ENCODE data around the gene PTPN22.

The PTPN22 gene

GRCh38 chr1:113793878-113794834 lies 77.4 kb downstream of the PTPN22 start:
- DNase-seq: no peak

- DNase-seq: no peak
Observed at GRCh38 chr1:113792986-113793385, 78.5 kb downstream of the PTPN22 start.

DNA sequence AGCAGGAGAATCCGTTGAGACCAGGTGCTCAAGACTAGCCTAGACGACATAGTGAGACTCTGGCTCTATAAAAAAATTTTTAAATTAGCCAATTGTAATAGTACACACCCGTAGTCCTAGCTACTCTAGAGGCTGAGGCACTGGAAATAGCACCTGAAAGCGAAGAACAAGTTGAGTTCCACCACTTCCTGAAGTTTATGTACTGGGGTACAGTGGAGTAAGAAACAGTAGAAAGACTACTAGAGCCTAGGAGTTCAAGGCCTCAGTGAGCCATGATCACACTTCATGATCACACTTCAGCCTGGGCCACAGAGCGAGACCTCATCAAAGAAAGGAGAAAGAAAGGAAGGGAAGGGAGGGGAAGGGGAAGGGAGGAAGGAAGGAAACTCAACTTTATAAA lies 79.0 kb downstream of the PTPN22 start:
- DNase-seq: no peak

DNA sequence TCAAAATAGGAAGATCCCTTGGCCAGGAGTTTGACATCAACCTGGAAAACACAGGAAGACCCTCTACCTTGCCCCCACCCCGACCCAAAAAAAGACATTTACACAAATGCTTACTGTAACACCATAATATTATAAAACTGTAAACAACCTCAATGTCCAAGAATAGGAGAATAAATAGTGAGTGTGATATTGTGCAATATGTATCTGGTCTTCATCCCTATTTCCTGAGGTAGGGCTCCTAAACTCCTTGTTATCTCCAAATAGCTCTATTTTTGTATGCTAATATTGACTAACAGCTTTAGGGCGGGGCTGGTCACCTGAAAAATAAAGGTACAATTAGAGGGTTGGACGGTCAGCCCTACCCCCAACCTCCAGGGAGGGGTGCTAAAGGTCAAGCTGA lies 82.7 kb downstream of the PTPN22 start:
- no peak for DNase-seq

DNA sequence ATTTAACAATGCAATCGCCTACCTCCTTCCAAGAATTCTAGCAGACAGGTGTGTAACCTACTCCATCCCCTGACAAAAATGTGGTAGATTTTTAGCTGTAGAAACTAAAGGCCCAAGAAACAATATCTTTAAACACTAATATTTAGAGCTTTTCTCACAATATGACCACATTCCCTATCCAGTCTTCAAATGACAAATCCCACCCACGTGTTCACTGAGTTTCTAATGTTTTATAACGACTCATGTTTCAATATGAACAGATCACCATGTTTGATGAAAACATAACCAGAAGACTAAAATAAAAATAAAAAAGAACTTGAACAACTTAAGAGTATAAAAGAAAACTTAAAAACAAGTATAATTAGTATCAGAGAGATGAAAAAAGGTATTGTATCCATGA lies 83.8 kb downstream of the PTPN22 start:
- no peak for DNase-seq

DNA sequence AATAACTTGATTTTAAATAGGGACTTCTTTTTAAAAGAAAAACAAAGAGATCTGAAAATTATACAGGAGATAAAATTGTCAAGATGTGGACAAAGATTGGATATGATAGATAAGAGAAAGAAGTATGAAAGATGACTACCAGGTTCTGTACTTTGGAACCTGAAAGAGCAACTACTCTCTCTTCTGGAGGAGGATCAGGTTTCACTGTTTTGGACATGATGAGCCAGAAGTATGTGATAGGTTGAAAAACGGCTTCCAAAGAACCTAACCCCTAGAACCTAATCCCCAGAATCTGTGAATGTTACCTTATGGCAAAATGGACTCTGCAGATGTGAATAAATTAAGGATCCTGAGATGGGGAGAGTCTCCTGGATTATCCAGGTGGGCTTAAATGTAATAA lies 85.4 kb downstream of the PTPN22 start:
- peak; percentile 44 for DNase-seq

GRCh38 chr1:113784104-113784779 lies 87.3 kb downstream of the PTPN22 start:
- DNase-seq: no peak

DNA sequence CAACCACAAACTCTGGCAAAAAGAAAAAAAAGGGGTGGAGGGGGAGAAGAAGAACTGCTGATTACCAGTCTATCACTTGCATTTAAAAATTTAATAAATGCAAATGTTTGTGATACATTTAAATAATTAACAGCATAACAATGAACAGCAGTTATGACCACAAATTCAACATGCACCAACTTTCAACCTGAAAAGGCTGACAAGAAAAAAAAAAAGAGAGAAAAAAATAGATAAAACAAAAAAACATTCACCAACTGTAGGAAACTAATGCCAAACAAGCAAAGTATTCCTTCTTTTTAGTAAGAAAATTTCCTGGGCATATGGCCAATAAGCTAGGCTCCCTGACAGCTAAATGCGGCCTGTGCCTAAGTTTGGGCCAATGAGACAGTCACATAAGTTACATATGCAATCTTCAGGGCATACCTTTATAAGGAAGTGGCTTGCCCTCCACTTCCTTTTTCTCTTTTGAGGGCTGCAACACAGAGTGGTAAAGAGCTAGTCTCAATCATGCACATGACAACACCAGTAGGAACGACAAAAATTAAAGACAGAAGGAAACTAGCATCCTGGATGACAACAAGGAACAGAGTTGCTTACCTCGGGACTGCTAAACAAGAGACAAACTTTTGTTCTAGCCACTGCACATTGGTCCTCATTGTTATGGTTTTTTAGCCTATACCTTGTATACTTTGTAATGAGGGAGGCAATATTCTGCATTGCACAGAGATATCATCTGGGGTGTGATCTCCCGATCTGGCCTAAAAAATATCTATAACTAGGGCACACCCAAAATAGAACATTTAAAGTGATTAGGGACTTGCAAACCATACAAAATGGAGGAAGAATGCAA lies 88.0 kb downstream of the PTPN22 start:
- DNase-seq: no peak

- no peak for DNase-seq
Observed at GRCh38 chr1:113782406-113782805, 89.1 kb downstream of the PTPN22 start.

- no peak for DNase-seq
Observed at GRCh38 chr1:113780374-113781146, 91.0 kb downstream of the PTPN22 start.

DNA sequence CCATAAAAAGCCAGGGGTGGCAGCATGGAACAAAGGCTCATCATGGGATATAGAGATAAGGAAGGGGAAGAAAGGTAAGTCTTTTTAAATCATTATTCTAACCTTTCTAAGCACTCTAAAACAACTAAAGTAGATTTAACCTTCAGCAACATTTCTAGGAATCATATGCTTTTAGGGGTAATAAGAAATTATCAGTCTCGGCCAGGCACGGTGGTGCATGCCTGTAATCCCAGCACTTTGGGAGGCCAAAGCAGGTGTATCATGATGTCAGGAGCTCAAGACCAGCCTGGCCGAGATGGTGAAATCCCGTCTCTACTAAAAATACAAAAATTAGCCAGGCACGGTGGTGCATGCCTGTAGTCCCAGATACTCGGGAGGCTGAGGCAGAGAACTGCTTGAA lies 92.0 kb downstream of the PTPN22 start:
- no peak for DNase-seq

DNA sequence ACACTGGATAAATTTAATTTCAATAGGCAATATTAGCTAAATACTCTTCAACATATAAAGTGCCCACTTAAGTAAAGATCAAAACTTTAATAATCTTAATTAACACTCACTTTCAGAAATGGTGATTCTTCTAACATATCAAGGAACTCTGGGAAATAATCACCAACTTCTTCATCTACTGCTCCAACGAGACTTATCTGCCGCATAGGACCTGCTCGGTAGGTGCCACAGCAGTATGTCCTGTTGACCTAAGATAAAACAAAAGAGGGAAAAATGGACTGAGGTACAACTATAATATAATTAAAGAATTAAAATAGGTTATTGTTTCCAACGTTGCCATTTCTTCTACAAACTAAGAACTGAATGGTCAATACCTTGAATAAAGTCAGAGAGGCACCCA lies 94.0 kb downstream of the PTPN22 start:
- DNase-seq: no peak

- no peak for DNase-seq
Observed at GRCh38 chr1:113770031-113770430, 101.5 kb downstream of the PTPN22 start.

- no peak for DNase-seq
Observed at GRCh38 chr1:113769601-113769970, 101.9 kb downstream of the PTPN22 start.

DNA sequence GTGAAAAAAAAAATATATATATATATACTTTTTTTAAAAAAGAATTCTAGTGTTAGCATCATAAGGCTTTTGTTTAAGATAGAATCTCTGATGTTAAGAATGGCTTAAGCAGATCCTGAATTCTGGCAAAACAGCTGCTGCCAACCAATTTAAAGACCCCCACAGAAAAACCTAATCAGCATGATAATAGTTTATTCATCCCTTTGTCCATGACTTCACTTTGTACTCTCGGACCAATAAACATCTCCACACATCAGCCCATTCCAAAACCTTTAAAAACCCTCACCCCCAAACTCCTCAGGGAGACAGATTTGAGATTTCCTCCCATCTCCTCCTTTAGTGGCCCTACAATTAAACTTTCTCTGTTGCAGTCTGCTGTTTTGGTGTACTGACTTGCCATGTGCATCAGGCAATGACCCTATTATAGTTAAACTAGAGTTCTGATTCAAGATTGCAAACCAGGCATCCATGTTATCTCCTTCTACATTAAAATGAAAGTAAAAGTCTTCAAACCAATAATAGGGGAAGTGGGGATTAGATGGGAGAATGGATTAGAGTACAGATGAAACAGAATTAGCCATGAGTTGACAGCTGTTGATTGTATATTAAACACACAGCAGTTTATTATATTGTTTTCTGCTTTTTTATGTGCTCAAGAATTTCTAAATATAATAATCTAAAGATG lies 102.5 kb downstream of the PTPN22 start:
- DNase-seq: no peak

DNA sequence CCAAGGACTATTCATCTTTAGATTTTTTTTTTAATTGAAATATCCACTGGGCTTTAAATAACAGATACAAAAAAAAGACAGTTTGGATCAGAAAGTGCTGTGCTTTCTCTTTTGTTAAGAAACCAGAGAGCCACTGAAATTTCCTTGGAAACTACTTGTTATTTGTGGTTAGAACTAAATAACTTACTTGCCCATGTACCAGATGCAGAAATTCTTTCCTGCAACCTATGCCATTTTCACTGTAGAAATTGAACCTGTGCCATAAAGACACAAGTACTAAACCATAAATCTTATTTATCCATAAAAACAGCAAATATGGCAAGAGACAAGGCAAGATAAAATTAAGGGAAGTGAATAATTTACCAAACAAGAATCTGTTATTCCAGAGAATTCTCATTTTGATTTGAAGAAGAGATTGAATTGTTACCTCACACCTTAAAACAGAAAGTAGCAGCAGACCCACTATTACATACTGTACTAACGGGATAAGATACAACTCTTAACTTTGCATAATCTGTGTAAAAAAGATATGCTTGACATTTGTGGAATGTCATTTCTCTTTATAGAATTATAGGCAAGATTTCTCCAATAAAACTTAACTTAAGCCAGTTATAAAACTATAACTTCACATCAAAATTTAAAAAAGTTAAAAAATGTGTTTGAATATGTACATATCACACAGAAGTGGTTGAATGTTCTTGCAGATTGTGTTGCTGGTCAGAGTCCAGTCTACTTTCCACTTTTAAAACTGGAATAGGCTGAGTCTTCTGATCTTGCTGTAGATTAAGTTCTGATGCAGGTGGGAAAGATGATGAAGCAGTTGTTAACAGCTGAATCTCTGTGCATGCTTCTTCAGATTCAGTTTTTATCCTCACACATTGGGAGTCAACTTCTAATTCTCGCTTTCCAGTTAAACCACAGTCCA lies 105.9 kb downstream of the PTPN22 start:
- DNase-seq: no peak

Measured in NCI-H510A treated with DMSO at 0.1 percent for 48 hours (cell line).